Epithelial cell of prostate (primary cell): ENCODE results near the gene TRIM62.
"Not testable (repeated sequence)": the region's sequence is repeated elsewhere in the genome, so short reads cannot be mapped to it uniquely, and the experiment has no call there.

Source experiments
- DNase-seq: peaks from one replicate; pipeline ENCODE4 v3.0.0-alpha.2; 2011; ENCODE audit warnings: low read depth, low spot score
- H3K27ac ChIP-seq: fragments of 450-650 bp; 2 replicates; pipeline ENCODE4 v1.5.1; 2017; ENCODE audit warnings: mild to moderate bottlenecking

TRIM62 gene

DNA sequence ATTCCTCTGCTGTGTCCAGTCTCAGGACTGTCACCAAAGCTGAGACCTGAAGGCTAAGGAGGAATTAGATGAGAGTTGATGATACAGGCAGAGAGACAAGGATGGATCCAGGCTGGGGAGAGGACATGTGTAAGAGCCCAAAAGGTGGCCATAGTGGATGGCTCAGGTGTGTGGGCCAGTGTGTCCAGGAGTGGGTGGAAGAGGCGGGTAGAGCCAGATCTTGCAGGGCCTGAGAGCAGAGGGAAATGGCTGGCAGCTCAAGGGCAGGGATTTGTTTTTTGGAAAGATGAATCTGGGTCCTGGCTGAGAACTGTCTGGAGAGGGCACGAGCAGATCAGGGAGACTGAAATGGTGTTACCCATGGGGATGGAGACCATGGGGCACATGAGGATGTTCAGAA is 62.8 kb downstream of the TRIM62 start:
- no peak for DNase-seq
- H3K27ac ChIP-seq: no peak overlapping the region

DNA sequence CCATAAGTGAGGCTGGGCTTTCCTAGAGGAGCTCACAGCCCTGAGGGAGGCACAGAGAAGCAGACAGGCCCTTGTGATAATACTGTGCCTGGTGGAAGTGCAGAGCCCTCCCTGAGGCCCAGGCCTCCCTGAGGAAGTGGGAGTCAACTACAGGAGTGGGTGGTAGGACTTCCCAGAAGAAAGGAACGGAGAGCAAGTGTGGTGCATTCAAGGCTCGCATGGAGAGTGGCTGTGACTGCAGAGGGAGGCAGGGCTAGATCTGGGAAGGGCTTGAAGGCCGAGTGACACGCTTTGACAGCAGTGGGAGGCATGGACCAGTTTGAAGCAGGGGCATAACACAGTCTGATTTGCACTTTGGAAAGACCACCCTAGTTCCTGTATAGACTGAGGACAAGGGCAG is 63.6 kb downstream of the TRIM62 start:
- no peak for DNase-seq
- no peak overlapping the region for H3K27ac ChIP-seq

DNA sequence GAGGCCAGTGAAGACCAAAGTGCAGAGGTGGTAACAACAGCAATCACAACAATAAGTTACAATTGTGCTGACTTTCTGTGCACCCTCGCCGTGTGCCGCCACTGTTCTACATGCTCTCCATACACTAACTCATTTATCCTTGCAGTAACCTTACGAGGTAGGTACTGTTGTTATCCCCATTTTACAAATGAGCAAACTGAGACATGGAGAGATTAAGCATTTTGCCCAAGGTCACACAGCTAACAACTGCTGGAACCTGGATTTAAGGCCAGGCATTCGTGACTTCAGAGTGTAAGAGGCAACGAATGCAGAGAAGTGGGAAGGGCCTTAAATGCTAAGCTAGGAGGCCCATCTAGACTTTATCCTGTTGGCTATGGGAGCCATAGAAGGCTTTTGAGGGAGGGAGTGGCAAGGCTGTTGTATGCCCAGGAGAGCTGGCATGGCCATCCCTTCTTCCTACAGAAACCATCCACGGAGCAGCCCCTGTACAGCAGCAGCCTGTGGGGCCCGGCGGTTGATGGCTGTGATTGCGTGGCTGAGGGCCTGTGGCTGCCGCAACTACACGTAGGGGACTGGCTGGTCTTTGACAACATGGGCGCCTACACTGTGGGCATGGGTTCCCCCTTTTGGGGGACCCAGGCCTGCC is 64.3 kb downstream of the TRIM62 start:
- H3K27ac ChIP-seq: no peak overlapping the region
- no peak for DNase-seq

DNA sequence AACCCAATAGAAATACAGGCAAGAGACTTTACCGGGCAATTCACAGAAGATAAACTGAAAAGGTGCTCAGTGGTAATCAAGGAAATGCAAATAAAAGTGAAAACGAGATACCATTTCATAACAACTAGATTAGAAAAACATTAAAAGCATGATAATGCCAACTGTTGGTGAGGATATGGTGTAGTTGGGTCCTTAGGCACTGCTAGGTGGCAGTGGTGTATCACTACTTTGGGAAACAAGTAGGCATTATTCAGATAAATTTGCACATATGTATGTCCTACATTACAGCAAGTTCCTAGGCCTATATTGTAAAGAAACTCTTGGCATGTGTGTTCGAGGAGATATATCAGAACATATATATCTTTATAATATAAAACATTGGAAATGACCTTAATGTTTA is 69.9 kb downstream of the TRIM62 start:
- no peak overlapping the region for H3K27ac ChIP-seq
- no peak for DNase-seq

DNA sequence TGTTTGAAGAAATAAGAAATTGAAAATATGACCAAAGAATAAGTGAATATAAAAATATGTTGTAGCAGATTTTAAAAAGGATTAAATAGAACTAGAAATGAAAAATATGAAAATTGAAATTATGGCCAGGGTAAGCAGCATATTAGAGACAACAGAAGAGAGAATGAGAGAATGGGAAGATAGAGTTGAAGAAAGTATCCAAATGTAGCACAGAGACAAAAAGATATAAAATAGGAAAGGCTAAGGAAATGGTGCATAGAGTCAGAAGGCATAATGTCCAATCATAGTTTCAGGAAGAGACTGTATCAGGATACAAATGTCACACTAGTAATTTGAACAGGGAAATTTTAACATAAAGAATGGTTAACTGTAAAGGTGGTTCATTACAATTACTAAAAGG is 71.4 kb downstream of the TRIM62 start:
- no peak for DNase-seq
- no peak overlapping the region for H3K27ac ChIP-seq

DNA sequence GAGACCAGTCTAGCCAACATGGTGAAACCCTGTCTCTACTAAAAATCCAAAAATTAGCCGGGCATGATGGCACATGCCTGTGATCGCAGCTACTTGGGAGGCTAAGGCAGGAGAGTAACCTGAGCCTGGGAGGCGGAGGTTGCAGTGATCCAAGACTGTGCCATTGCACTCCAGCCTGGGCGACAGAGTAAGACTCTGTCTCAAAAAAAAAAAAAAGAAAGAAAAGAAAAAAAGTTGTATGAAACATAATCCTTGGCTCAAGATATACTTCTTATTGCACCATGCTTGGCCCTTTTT is 81.8 kb downstream of the TRIM62 start:
- H3K27ac ChIP-seq: peak overlapping the region; percentile 94
- DNase-seq: not testable (repeated sequence)

DNA sequence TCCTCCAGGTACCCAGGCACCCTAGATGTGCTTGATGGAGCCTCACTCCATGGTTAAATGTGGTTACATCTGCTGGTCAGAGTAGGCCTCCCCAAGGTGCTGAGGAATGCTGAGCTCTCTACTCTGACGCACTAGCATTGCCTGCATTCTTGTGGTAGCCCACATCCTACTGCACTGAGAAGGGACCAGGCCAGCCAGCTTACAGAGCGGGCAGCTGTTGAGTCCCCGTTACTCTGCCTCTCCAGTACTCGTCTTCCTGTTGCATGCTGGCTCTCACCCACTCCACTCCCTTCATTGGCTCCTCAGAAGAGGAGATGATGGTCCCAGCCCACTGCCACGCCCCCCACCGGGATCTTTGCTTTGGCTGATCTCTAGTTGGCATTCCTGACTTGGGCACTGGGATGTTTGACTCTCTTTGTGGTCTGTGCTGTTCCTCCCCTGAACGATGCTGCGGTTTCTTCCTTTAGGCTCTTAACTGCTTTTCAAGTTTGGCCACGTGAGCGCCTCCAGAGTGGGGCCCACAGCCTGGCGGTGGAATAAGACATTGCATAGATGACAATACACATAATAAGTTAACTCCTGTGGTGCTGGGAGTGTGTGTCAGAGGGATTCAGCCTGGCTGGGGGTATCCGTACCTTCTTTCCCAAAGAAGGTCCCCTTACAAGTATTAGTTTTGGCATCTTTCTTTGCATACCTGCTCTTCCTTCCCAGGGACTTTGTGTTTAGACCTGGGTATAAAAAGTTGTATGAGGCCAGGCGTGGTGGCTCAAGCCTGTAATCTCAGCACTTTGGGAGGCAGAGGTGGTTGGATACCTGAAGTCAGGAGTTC is 82.3 kb downstream of the TRIM62 start:
- peak overlapping the region; percentile 94 for H3K27ac ChIP-seq
- peak; percentile 99 for DNase-seq

DNA sequence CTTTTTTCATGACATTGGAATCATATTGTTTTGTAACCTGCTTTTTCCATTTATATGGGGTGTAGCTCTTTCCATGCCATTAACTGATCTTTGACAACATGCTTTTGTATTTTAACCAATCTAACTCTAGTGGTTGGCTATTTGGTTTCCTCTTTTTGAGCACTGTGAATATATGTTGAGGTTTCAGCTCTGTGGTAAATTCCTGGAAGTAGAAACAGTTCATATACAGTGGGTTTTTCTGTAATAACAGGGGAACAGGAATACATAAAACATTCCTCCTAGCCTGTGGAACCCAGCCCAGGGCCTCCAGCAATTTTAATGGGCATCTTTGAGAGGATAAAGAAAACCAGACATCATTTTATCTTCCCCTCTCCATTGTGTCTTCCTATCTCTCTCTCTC is 83.5 kb downstream of the TRIM62 start:
- peak overlapping the region; percentile 94 for H3K27ac ChIP-seq
- DNase-seq: no peak

DNA sequence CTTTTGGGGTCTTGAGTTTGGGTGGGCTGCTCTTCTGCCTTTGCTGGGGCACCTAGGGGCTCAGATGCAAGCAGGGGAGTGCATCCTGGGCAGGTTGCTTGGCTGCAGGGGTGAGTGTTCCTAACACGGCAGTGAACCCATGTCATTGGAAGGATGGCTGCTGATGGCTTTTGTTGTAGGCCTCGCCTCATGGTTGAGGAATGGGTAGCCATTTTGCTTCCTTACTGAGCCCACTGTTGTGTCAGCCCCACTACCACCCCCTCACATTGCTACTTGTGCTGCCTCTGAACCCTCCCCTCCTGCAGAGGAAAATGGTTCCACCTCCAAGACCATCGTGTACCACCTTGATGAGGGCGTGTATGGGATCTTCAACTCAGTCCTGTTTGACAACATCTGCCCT is 84.1 kb downstream of the TRIM62 start:
- DNase-seq: no peak
- H3K27ac ChIP-seq: no peak overlapping the region

DNA sequence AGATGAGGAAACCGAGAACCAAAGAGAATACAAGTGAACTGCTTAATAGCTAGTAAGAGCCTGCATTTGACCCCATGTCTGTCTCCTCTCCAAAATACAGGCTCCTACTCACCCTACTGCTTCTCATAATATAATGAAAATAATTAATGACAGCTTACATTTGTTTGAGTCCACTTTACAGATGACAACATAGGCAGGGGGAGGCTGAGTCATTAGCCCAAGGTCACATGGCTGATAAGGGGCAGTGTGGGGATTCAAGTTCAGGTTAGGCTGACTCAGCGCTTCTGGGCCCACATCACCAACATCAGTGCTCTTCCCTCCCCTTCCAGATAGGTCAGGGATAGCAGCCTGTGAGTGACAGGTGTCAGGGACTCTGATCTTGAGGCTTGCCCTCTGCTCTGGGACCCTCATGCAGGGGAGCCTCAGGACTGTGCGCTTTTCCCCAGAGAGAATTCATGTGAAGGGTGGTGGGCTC is 84.7 kb downstream of the TRIM62 start:
- no peak for DNase-seq
- no peak overlapping the region for H3K27ac ChIP-seq

DNA sequence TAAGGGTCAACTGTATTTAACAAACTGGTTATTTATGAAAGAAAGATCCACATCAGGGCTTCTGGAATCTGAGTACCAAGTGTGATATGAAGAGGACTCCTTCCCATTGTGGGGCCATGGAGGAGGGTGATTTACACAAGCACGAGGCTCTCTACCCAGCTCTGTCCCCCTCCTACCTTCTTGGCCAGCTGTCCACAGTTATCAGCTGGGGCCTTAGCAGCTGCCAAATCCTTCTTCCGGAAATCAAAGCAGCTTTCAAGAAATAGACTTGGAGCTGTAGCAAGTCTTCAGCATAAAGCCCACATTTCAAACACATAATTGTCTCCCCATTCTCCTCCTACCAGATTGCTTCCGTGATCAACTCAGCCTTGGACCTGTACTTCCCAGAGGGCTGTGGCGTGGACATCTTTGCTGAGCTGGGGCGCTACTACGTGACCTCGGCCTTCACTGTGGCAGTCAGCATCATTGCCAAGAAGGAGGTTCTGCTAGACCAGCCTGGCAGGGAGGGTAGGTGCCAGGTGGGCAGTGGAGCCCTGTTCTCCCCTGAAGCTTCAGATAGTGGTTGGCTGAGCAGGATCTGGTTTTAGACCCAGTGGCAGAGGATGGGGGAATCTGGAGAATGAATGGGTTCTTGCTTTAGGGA is 85.4 kb downstream of the TRIM62 start:
- H3K27ac ChIP-seq: no peak overlapping the region
- DNase-seq: no peak
